ENCODE data around the gene TSPYL1. TPM values are rescaled to one million over a fixed set of nuclear protein-coding genes. Genes with fewer than 3 reads are reported as not detected.
A peak's percentile ranks its signal among the peaks of the same experiment; 100 is the strongest.

The TSPYL1 gene
- total and polyA plus RNA-seq, 9 of the 15 experiments (the other 6 are each of a cell fraction or from before 2014, with no cell fraction given): 23.1 to 56.8 (median 37.9) TPM

DNA sequence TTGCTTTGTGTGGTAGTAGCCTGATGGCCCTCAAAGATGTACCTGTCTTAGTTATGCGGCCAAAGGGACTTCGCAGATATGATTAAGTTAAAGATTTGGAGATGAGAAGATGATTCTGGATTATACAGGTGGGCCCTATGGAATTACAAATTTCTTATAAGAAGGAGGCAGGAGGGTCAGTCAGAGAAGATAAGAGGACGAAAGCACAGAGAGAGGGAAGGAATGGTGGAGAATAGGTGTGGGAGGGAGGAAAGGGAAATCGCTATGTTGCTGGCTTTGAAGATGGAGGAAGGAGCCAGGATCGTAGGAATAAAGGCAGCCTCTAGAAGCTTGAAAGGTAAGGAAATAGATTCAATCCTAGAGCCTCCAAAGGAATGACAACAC is 1.2 kb upstream of the TSPYL1 start (continued):
- TF ChIP-seq, protein P1, sequence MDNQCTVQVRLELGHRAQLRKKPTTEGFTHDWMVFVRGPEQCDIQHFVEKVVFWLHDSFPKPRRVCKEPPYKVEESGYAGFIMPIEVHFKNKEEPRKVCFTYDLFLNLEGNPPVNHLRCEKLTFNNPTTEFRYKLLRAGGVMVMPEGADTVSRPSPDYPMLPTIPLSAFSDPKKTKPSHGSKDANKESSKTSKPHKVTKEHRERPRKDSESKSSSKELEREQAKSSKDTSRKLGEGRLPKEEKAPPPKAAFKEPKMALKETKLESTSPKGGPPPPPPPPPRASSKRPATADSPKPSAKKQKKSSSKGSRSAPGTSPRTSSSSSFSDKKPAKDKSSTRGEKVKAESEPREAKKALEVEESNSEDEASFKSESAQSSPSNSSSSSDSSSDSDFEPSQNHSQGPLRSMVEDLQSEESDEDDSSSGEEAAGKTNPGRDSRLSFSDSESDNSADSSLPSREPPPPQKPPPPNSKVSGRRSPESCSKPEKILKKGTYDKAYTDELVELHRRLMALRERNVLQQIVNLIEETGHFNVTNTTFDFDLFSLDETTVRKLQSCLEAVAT (IDR thresholded peaks at IDR 0.05): peak in 1 of 2 experiments; percentile 14; a peak in 1 of 4 replicates
- no peak for TF ChIP-seq PHTF2 (CRISPR knock-in tag; IDR thresholded peaks at IDR 0.05)
- no peak for TF ChIP-seq ZNF696 (CRISPR knock-in tag; conservative IDR thresholded peaks at IDR 0.05)
- 0 out of 2 replicates have a peak, but pooled peaks have one; percentile 32 for TF ChIP-seq ZEB2 (IDR thresholded peaks at IDR 0.05)
- no peak for TF ChIP-seq RREB1 (CRISPR knock-in tag; IDR thresholded peaks at IDR 0.05)
- TF ChIP-seq ZBTB26 (CRISPR knock-in tag; IDR thresholded peaks at IDR 0.05): peak; percentile 59; the same call in 1 of the 2 replicates
- TF ChIP-seq ZNF76 (CRISPR knock-in tag; IDR thresholded peaks at IDR 0.05; ENCODE audit: borderline replicate concordance): no peak
- no peak for TF ChIP-seq FOXA3 (CRISPR knock-in tag; conservative IDR thresholded peaks at IDR 0.05 in 1 of 2, IDR thresholded peaks at IDR 0.05 in 1 of 2)
- no peak for TF ChIP-seq BRCA1 (IDR thresholded peaks at IDR 0.05)
- TF ChIP-seq BRCA1 (CRISPR knock-in tag; IDR thresholded peaks at IDR 0.05): no peak
- TF ChIP-seq PHF20 (IDR thresholded peaks at IDR 0.05; ENCODE audit: partially characterized antibody): no peak
- TF ChIP-seq HES1 (IDR thresholded peaks at IDR 0.05; ENCODE audit: low read depth): no peak
- TF ChIP-seq MCM2 (IDR thresholded peaks at IDR 0.05; ENCODE audit: low read depth): no peak
- peak; percentile 28 for TF ChIP-seq BRD9 (IDR thresholded peaks at IDR 0.05; ENCODE audit: low read depth, partially characterized antibody)
- no peak for TF ChIP-seq LARP7 (IDR thresholded peaks at IDR 0.05)
- TF ChIP-seq MITF (IDR thresholded peaks at IDR 0.05): no peak

All from K562 (cell line).